GM19193 (cell line): Measurements from ENCODE around the gene ABTB2.

Source experiments
- POLR2A ChIP-seq: IDR thresholded peaks from 4 replicates; pipeline ENCODE4 v1.6.1; 2011; ENCODE audit not compliant: insufficient read depth, insufficient read length; ENCODE audit errors: extremely low read depth

The ABTB2 gene

DNA sequence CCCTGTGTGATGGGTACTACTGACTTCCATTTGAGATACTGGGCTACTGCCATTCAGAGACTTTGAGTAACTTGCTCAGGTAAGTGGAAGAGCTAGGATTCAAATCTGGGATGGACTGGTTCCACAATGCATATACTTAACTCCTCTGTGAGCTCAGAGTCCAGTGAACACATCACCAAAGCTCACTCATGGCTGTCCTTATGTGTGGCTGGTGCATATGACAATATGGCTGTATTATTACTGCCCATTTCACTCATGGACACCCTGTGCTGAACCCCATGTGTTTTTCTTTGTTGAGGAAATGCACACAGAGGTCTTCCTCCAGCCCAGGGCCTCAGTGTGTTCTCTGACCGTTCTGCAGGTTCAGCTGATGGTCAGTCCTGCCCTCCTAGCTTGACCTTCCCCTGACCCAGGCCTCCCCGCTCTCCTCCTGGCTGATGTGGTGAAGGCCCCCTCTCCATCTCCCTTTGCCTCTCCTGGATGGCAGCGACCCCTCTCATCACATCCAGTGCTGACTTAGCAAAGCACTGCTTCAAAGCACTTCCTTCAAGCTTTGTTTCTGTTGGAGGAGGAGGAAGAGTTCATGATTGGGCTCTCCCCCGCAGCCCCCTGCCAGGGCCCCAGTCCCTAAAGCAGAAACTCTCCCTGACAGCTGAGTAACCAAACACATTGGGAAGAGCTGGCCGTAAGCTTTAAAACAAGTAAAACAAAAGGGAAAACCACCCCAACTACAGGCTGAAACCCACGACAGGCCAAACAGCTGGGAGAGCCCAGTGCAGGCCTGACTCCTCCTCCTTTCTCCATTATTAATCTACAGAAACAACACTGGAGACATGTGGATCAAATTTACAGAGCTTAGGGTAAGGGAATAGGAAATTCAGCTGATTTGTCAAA lies 151.2 kb downstream of the ABTB2 start:
- TF ChIP-seq POLR2A = no peak

DNA sequence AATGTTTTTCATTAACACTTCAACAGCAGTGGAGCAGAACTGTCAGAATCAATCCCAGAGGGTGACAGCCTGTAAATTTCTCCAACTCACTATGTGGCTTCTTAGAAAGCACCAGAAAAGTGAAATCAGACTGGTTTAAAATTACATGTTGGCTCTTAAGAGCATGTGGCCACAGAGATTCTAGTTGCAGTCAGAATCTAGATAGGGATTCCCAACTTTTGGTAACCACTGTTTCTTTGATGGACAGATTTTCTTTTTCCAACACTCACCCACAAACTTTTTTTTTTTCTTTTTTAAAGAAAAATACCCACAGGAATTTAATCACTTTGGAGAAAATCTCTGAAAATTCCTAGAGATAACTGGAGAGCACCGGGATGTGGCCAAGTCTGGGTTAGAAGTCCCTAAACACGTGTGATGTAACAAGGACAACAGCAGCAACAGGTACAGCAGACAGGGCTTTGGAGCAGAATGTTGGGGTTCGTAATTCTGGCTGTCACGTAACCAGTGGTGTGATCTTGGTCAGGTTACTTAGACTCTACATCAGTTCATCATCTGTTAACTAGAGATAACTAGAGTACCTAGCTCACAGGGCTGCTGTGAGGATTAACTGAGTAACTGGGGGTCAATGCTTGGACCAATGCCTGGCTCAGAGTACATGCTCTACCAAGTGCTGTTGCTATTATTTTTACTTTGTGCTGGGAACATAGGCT lies 152.3 kb downstream of the ABTB2 start:
- TF ChIP-seq POLR2A = no peak

DNA sequence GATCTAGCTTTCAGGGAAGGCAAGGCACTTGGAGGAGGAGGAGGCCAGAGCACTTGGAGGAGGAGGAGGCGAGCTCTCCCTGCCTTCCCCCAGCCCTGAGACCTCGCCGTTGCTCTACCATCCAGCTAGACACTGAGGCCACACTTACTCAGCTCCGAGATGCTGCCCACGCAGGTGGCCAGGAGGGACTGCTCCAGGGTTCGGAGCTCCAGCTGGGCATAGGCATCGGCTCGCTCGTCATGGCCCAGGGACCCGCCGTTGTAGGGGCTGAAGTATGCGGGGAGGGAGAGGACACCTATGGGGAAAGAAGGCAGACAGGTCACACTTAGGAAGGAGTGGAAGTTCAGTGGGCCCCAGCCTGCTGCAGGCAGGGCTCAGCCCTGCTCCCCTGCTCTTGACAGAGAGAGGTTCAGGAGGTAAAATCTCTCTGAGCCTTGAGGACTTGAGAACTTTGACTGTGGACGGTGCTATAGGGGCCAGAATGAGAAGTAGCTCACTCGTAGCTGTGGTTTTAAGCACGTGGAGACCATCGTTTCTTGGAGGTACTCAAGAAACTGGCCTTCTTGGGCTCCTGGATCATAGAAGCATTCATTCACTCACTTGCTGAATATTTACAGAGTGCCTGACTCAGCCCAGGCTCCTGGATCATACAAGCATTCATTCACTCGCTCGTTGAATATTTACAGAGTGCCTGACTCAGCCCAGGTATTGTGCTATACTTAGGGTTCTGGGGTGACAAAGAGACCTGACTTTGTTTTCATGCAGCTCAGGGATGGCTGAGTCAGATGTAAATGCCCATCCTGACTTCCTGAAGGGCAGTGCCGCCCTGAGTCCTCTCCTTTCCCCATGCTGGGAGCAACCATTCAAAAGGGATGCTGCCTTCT lies 153.2 kb downstream of the ABTB2 start:
- no peak for TF ChIP-seq POLR2A

DNA sequence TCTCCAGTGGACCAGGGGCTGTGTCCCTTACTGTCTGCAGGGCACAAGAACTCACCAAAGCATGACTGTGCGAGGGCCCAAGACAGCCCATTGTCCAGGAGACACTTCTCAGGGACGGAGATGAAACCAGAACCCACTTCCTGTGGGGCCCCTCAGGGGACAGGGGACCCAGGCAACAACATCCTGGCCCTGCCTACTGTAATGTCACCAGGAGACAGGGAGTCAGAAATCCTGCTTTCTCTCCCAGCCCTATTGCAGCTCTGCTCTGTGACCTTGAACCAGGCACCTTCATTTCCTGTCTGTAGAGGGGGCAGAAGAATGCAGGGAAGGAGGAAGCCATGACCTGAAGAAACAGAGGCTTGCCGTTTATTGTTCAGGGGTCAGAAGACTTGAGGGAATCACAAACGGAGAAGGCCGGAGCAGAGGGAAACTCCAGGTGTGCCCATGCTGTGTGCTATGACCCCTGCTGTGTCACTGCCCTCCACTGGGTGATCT lies 154.4 kb downstream of the ABTB2 start:
- no peak for TF ChIP-seq POLR2A

DNA sequence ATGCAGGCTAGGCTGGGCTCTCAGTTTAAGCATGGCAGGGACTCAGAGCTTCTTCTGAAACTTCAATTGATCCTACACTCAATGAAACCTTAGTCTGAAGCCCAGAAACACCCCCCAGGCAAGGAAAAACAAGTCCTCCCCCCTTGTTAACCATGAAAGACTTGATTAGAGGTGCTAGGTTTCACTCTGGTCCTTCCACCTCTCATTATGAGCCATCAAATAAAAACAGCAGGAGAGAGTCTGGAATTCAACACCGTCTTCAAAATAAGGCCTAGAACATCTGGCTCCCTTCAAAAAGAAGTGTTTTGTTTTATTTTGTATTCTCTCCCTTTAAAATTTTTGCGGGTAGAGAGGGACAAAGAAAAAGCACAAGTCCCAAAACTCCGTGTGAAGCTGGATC lies 156.7 kb downstream of the ABTB2 start:
- no peak for TF ChIP-seq POLR2A

DNA sequence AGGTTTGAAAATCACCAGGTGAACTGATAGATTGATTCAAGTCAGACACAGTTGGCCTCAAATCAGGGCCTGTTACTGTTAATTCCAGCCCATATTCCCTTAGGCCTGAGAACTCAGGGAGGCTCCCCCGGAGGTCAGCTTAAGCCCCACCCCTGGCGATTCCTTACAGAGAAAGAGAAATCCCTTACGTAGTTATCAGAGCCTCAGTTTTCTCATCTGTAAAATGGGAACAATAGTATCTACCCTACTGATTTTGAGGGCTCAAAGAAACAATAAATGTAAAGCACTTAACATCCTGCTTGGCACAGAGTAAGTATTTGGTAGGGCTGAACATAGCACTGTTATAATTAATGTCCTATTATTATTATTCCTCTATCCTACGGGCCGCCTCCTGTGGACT lies 158.3 kb downstream of the ABTB2 start:
- no peak for TF ChIP-seq POLR2A

DNA sequence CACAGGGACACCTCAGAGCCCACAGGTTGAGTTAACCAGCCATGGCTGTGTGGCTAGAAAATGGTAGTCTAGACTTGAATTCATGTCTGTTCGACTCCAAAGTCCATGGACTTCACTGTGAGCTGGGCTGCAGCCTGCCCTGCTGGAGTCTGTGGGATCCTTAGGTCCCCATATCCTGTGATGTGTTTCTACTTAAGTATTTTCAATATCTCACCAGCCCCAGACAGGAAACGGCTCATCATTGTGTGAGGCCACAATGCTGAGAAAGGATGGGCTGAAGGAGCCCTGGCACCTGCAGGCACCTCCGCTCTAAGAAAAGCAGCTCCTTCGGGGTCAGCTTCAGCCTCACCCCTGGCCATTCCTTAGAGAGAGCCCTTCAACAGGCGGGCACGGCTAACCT lies 159.3 kb downstream of the ABTB2 start:
- TF ChIP-seq POLR2A = no peak

DNA sequence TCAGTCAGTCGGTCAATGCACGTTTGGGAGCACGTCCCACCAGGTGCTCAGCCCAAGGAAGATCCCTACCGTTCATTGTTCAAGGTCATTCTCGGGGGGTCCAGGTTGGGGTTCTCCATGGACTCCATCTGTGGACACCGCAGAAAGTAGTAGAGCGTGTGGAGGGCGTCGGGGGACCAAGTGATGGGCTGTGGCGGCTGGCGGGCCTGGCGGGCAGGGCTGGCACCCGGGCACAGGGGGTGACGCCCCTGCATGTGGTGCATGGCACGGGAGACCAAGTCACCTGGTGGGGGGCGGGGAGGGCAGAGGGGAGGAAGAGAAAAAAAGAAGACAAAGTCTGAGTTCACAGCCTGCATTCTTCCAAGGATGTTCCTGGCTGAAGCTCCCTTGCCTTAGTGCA lies 160.6 kb downstream of the ABTB2 start:
- TF ChIP-seq POLR2A = no peak

DNA sequence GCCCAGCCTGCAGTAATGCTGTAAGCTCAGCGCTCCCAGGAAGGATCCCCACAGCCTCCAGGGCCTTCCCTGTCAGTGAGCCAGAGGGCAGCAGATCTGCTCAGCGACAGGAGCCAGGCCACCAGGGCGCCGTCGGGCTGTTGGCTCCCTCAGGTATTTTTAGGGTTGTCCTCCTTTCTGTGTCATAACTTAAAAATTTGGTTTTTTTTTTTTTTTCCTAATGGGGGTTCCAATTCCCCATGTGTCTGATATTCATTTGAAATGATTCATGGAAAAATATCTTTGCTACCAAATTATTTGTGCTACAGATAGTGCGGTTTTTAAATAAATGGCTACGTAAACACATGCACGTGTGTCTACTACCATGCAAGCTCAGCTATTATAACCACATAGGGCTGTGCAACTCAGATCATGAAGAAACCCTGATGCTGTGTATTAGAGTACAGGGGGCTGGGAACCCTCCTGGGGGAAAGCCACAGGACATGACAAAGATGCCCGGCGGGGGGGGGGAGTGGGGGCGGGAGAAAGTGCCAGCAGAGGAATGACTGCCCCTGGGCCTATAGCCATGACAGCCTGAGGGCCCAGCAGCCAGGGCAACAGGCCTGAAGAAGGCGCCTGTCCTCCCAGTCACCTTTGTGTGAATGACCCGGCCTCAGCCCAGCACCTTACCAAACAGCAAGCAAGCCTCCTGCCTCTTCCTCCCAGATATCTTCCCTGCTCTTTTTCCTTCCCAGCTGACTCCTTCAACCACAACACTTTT lies 163.1 kb downstream of the ABTB2 start:
- no peak for TF ChIP-seq POLR2A

DNA sequence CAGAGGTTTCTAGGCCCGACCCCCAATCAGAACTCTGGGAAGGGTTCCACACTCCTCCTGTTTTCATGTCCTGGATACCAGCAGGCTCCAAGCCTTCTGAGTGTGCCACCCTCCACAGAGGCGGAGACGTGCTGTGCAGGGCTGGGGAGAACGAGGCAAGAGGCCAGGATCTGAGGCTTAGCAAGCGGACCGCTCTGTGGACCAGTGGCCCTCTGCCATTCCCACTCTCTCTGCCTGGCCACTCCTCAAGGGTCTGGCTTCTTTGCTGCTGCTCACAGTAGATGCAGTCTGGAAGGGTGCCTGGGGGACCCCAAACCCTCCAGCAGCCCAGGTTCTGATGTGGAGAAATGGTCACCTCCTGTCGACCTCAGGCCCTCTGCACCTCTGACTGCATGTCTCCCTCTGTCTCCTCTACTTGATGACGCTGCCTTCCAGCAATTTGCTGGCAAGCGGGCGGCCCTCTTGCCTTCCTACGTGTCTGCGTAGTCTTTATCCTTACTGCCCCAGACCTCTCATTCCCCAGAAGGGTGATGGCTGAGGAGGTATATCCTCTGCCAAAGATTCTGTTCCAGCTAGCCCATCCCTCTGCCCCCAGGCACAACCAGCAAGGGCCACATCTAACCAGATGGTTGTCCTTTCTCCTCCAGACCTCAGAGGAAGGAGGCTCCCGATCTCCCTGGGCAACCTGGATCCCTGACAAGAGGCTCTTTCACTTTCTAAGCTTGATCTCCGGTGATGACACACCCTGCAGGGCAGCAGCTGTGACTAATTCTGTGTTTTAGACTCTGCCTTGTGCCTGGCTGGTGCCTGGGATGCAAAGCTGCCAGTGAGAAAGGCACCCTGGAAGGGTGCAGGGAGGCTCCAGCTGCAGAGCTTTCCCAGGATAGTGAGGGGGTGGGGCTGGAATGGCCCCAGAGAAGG lies 165.1 kb downstream of the ABTB2 start:
- TF ChIP-seq POLR2A = no peak

DNA sequence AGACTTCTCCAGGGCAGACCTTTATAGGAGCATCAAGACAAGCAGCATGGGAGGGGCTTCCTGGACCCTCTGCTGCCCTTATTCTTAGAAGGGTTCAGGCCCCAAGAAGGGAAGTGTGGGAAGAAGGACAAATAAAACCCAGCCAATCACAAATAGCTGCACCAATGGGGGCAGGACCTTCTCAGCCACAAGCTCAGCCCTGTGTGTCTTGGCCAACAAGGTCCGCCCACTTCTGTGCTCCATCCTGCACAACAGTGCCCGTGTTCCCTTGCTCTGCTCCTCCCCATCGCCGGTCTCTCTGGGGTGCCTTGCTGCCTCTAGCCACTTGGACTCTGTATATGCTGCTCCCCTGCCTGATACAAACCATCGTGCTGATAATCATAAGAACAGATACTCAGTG lies 166.2 kb downstream of the ABTB2 start:
- TF ChIP-seq POLR2A = no peak

DNA sequence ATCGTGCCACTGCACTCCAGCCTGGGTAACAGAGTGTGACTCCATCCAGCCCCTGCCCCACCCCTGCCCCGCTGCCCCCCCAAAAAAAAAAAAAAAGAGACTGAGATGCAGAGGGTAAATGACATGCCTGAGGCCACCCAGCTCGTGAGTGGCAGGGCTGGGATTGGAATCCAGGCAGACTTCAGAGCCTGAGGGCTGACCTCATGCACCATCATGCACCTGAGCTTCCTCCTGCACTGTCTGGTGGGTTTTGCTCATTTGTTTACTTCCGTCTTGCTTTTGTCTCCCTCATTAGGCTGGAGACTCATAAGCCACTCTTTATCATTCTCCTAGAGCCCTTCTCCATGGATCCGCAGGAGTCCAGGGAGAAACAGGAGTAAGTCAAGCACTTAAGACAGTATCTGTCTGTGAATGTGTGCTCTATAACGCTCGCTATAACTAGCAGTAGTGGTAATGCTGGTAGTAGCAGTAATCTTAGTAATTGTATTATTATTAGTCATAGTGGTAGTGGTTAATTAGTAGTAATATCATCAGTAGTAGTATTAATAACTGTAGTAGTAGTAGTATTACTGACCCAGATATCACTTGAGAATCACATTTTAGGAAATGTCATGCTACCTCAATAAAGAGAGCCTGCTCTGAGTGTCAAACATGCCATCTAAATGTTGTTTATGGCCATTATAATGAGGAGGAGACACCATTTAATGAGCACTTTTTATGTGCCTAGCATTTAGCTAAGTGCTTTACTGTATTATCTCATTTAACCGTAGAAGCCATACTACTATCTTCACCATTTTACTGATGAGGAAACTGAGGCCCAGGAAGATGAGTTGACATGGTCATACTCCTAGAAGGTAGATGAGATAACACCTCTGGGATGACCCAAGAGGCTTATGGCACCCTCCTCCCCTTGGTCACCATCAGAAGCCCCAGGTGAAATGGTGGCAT lies 167.3 kb downstream of the ABTB2 start:
- no peak for TF ChIP-seq POLR2A

DNA sequence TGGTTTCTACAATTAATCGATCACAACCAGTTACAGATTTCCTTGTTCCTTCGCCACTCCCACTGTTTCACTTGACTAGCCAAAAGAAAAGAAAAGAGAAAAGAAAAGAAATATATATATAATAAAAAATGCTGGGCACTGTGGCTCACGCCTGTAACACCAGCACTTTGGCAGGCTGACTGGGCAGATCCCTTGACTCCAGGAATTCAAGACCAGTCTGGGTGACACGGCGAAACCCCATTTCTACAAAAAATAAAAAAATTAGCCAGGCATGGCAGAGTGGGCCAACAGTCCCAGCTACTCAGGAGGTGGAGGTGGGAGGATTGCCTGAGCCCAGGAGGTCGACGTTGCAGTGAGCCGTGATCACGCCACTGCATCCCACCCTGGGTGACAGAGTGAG lies 168.6 kb downstream of the ABTB2 start:
- TF ChIP-seq POLR2A = no peak

DNA sequence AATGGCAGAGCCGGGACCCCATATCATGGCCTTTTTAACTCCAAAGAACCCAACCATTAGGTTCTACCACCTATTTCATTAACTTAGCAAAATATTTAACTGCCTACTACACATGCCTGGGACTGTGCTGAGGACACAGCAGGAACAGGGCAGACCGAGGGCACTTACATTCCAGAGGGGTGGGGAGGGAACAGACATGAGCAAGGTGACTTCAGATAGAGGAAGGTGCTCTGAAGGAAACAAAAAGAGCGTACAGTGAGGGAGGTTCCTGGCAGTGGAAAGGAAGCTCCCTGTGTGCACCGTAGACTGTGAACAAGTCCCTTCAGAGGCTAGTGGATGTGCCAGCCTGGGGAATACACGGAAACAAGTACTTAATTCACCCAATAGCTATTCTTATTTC lies 169.6 kb downstream of the ABTB2 start:
- no peak for TF ChIP-seq POLR2A
